Measurements from ENCODE around the gene IL1RAPL2.

IL1RAPL2 gene

GRCh38 chrX:104641176-104641575, 75.2 kb downstream of the IL1RAPL2 start:
- no peak for TF ChIP-seq CTCF (IDR thresholded peaks at IDR 0.05; ENCODE audit: low read depth, low read length, missing control alignments)
- DNase-seq (ENCODE audit: low read depth): no peak
- no peak overlapping the region for H3K4me3 ChIP-seq (ENCODE audit: low read depth, low read length)
- in situ Hi-C loops (cut with HindIII; ENCODE audit: low sequenced_read_pairs): no loop called here

- TF ChIP-seq CTCF (IDR thresholded peaks at IDR 0.05; ENCODE audit: low read depth, low read length, missing control alignments): no peak
- in situ Hi-C loops (cut with HindIII; ENCODE audit: low sequenced_read_pairs): no loop called here
- DNase-seq (ENCODE audit: low read depth): no peak
- H3K4me3 ChIP-seq (ENCODE audit: low read depth, low read length): no peak overlapping the region
These were observed 81.1 kb downstream of the IL1RAPL2 start for GRCh38 chrX:104647084-104647483.

GRCh38 chrX:104659005-104659744, 93.2 kb downstream of the IL1RAPL2 start:
- no peak overlapping the region for H3K4me3 ChIP-seq (ENCODE audit: low read depth, low read length)
- in situ Hi-C loops (cut with HindIII; ENCODE audit: low sequenced_read_pairs): no loop called here
- peak; percentile 53 for DNase-seq (ENCODE audit: low read depth)
- TF ChIP-seq CTCF (IDR thresholded peaks at IDR 0.05; ENCODE audit: low read depth, low read length, missing control alignments): no peak

- DNase-seq (ENCODE audit: low read depth): no peak
- H3K4me3 ChIP-seq (ENCODE audit: low read depth, low read length): no peak overlapping the region
- no peak for TF ChIP-seq CTCF (IDR thresholded peaks at IDR 0.05; ENCODE audit: low read depth, low read length, missing control alignments)
- in situ Hi-C loops (cut with HindIII; ENCODE audit: low sequenced_read_pairs): no loop called here
These were observed 94.1 kb downstream of the IL1RAPL2 start for GRCh38 chrX:104660092-104660491.

- no peak for TF ChIP-seq CTCF (IDR thresholded peaks at IDR 0.05; ENCODE audit: low read depth, low read length, missing control alignments)
- in situ Hi-C loops (cut with HindIII; ENCODE audit: low sequenced_read_pairs): no loop called here
- no peak overlapping the region for H3K4me3 ChIP-seq (ENCODE audit: low read depth, low read length)
- DNase-seq (ENCODE audit: low read depth): no peak
These were observed 96.7 kb downstream of the IL1RAPL2 start for GRCh38 chrX:104662694-104663093.

- no peak for TF ChIP-seq CTCF (IDR thresholded peaks at IDR 0.05; ENCODE audit: low read depth, low read length, missing control alignments)
- no peak for DNase-seq (ENCODE audit: low read depth)
- H3K4me3 ChIP-seq (ENCODE audit: low read depth, low read length): no peak overlapping the region
- in situ Hi-C loops (cut with HindIII; ENCODE audit: low sequenced_read_pairs): no loop called here
These were observed 99.7 kb downstream of the IL1RAPL2 start for GRCh38 chrX:104665691-104666090.
